Measurements from ENCODE around the gene CDC42SE2. TPM values are rescaled to one million over a fixed set of nuclear protein-coding genes. Genes with fewer than 3 reads are reported as not detected.
A peak's percentile ranks its signal among the peaks of the same experiment; 100 is the strongest.
"Not testable (repeated sequence)": the region's sequence is repeated elsewhere in the genome, so short reads cannot be mapped to it uniquely, and the experiment has no call there.

Gene CDC42SE2
- total RNA-seq, 2 experiments from 2014 or later: 68.3 to 99.6 TPM

DNA sequence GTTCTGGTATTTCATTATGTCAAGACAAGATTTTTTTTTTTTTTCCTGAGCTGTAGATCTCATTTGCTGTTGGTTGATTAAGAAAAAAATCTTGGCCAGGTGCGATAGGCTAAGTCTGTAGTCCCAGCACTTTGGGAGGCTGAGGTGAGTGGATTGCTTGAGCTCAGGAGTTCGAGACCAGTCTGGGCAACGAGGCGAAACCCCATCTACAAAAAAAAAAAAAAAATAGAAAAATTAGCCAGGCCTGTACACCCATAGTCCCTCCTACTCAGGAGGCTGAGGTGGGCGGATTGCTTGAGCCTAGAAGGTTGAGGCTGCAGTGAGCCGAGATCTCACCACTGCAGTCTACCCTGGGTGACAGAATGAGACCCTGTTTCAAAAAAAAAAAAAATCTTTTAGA lies 12.2 kb downstream of the CDC42SE2 start:
- H3K36me3 Mint-ChIP-seq (ENCODE audit: low read depth): peaks cover 44% of the 10 kb centered on the region
- H3K27ac Mint-ChIP-seq: peak overlapping the region; percentile 84
- no peak for ATAC-seq
- peak overlapping the region; percentile 30 for H3K4me3 Mint-ChIP-seq
- peak; percentile 50 for DNase-seq
- peaks cover 86% of the 10 kb centered on the region for H3K4me1 Mint-ChIP-seq
- POLR2A ChIA-PET: interaction anchor here (0.6 to 2.3 kb wide), 3 partner anchors 12 to 118 kb away, joined by 3 to 10 read pairs (median 4); partner anchors contain the start of gene CDC42SE2
- no peaks in the 10 kb centered on the region for H3K9me3 Mint-ChIP-seq (ENCODE audit: low read depth)
- intact Hi-C loops (cut with DNase I, micrococcal nuclease): no loop called here
- H3K27me3 Mint-ChIP-seq: no peaks in the 10 kb centered on the region
- CTCF ChIA-PET: interaction anchor here (0.7 to 3.1 kb wide), 3 partner anchors 11 to 113 kb away, joined by 3 to 33 read pairs (median 5); partner anchors contain the start of gene CDC42SE2

DNA sequence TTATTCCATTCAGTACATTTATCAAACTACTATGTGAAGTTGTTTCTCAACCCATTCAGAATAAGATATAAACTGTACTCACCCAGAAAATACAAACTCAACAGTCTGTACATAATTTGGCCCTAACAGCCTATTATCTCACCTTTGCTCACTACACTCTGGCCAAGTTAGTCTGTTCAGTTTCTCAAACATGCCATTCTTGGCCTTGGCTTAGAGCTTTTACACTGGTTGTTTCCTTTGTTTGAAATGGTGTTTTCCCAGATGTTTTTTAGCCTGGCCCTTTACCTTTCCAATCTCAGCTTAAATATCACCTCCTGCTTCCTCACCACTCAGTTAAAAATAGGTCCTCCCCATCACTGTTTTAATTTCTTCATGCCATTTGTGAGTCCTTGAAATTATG lies 13.6 kb downstream of the CDC42SE2 start:
- ATAC-seq: no peak
- Mint-ChIP-seq H3K27ac (peak overlapping the region; percentile 87), H3K4me3 (no peak overlapping the region), H3K4me1 (peaks cover 88% of the 10 kb centered on the region), H3K36me3 (ENCODE audit: low read depth) (peaks cover 46% of the 10 kb centered on the region), H3K9me3 (ENCODE audit: low read depth) (no peaks in the 10 kb centered on the region), H3K27me3 (no peaks in the 10 kb centered on the region)
- intact Hi-C loops (cut with DNase I, micrococcal nuclease): no loop called here
- CTCF ChIA-PET: interaction anchor here (1.5 to 5.2 kb wide), 2 partner anchors 13 to 137 kb away, joined by 4 to 31 read pairs; partner anchors contain the start of gene CDC42SE2
- no peak for DNase-seq
- POLR2A ChIA-PET: interaction anchor here (0.6 to 1.7 kb wide), 2 partner anchors 13 to 15 kb away, joined by 9 read pairs; partner anchors contain the start of gene CDC42SE2

DNA sequence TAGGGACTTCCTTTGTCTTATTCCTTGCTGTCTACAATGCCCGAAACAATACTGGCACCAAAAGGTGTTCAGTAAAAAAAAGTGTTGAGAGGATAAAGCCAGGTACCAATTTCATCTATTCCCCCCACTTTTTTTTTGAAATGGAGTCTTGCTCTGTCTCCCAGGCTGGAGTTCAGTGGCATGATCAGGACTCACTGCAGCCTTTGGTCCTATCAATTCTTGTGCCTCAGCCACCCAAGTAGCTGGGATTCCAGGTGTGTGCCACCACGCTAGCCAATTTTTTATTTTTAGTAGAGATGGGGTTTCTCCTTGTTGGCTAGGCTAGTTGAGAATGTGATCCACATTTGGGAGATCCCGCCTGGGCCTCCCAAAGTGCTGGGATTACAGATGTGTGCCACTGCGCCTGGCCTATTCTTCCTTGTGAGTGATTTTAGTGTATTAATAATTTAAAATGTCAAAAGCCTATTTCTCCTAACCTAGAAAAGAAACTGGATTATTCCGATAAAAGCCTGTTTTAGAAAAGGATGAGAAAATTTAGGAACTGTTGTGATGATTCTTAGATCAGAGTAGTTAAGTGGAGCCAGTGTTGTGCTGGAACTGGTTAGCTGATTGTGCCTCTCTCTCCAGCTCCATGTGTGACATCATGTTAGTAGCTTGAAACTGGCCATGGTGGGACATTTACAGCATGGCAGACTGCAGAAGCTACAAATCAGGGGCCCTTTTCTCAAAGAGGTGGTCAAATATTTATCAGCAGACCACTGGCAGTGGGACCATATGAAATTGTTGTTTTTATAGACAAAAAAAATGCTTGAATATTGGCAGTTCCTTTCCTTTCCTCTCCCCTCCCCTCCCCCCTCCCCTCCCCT lies 14.3 kb downstream of the CDC42SE2 start:
- Mint-ChIP-seq H3K27me3 (no peaks in the 10 kb centered on the region), H3K27ac (peak overlapping the region; percentile 87), H3K4me1 (peaks cover 89% of the 10 kb centered on the region), H3K9me3 (ENCODE audit: low read depth) (no peaks in the 10 kb centered on the region), H3K36me3 (ENCODE audit: low read depth) (peaks cover 46% of the 10 kb centered on the region), H3K4me3 (peak overlapping the region; percentile 51)
- intact Hi-C loops (cut with DNase I, micrococcal nuclease): no loop called here
- ChIA-PET CTCF (interaction anchor here (0.7 to 5.2 kb wide), 3 partner anchors 13 to 137 kb away, joined by 3 to 31 read pairs (median 4); partner anchors contain the start of gene CDC42SE2), POLR2A (interaction anchor here (1.7 kb wide), 1 partner anchor 13 kb away, joined by 9 read pairs; the partner anchor contains the start of gene CDC42SE2)
- no peak for DNase-seq
- ATAC-seq: no peak

DNA sequence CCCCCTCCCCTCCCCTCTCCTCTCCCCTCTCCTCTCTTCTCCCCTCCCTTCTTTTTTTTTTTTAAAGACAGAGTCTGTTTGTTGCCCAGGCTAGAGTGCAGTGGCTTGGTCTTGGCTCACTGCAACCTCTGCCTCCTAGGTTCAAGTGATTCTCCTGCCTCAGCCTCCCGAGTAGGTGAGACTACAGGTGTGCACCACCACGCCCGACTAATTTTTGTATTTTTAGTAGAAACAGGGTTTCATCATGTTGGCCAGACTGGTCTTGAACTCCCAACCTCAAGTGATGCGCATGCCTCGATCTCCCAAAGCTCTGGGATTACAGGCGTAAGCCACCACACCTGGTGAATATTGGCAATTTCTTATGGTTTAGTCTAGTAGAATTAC lies 14.9 kb downstream of the CDC42SE2 start:
- not testable (repeated sequence) for H3K9me3 Mint-ChIP-seq (ENCODE audit: low read depth)

DNA sequence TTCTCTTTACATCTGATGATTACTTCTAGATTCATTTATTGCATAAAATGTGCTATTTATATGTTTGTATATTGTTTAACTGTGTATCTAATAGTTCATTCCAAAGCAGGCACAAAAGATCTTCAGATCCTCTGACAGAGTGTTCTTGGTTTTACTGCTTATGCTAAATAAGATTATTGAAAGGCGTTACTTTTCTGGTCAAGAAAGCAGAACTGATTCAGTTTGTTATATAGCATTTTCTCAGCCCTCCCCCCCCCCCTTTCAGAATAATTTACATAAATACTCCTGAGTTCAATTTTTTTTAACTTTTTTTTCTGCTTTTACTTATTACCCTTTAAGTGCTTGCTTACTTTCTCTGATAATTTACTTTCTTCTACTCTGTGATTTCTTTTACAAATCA lies 15.4 kb downstream of the CDC42SE2 start:
- peaks cover 93% of the 10 kb centered on the region for H3K4me1 Mint-ChIP-seq
- no peaks in the 10 kb centered on the region for H3K9me3 Mint-ChIP-seq (ENCODE audit: low read depth)
- intact Hi-C loops (cut with DNase I, micrococcal nuclease): no loop called here
- peak overlapping the region; percentile 95 for H3K27ac Mint-ChIP-seq
- peaks cover 49% of the 10 kb centered on the region for H3K36me3 Mint-ChIP-seq (ENCODE audit: low read depth)
- no peaks in the 10 kb centered on the region for H3K27me3 Mint-ChIP-seq
- CTCF ChIA-PET: interaction anchor here (1.0 to 5.2 kb wide), 2 partner anchors 14 to 102 kb away, joined by 3 to 31 read pairs; partner anchors contain the start of gene CDC42SE2
- no peak for ATAC-seq
- no peak for DNase-seq
- peak overlapping the region; percentile 74 for H3K4me3 Mint-ChIP-seq
- POLR2A ChIA-PET: no interaction called here

More for the DNA sequence above, 14.9 kb downstream of the CDC42SE2 start:
- Mint-ChIP-seq H3K27ac (peak overlapping the region; percentile 95), H3K4me3 (peak overlapping the region; percentile 51), H3K36me3 (ENCODE audit: low read depth) (peaks cover 51% of the 10 kb centered on the region), H3K4me1 (peaks cover 94% of the 10 kb centered on the region)
- ChIA-PET POLR2A (interaction anchor here (1.7 kb wide), 1 partner anchor 14 kb away, joined by 9 read pairs; the partner anchor contains the start of gene CDC42SE2), CTCF (interaction anchor here (5.2 kb wide), 1 partner anchor 14 kb away, joined by 31 read pairs; the partner anchor contains the start of gene CDC42SE2)
- intact Hi-C loops (cut with DNase I, micrococcal nuclease); DNase-seq; ATAC-seq; H3K27me3 Mint-ChIP-seq: not testable (repeated sequence)

DNA sequence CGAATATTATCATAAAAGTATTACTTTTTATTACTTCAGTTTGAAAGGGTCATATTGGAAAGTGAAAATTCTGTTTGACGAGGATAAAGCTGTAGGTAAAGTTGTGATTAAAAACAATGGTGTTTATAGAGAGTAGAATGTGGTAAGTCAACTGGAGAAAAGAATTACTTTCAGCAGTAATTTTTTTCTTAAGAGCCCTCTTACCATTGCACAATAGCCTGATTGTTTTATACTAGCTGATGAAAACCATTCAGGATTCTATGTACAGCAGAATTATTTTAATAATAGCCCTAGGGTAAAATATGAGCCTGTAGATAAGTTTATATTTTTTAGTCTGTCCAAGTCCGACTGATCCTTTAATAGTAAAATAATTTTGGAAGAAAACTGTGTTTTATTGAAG lies 16.6 kb downstream of the CDC42SE2 start:
- ATAC-seq: no peak
- DNase-seq: no peak
- Mint-ChIP-seq H3K4me1 (peaks cover 92% of the 10 kb centered on the region), H3K9me3 (ENCODE audit: low read depth) (no peaks in the 10 kb centered on the region), H3K27me3 (no peaks in the 10 kb centered on the region), H3K4me3 (peak overlapping the region; percentile 74), H3K27ac (peak overlapping the region; percentile 95), H3K36me3 (ENCODE audit: low read depth) (peaks cover 45% of the 10 kb centered on the region)
- intact Hi-C loops (cut with DNase I, micrococcal nuclease): loop anchor here (2.0 to 5.0 kb wide), 5 partner anchors 16 to 257 kb away; partner anchors contain the start of gene CDC42SE2 (in 1 of the 2)
- POLR2A ChIA-PET: interaction anchor here (0.5 to 1.5 kb wide), 10 partner anchors 8 to 115 kb away, joined by 3 to 10 read pairs (median 4); partner anchors contain the start of gene CDC42SE2
- CTCF ChIA-PET: interaction anchor here (0.5 to 5.2 kb wide), 13 partner anchors 8 to 284 kb away, joined by 3 to 31 read pairs (median 4); partner anchors contain the start of gene CDC42SE2

DNA sequence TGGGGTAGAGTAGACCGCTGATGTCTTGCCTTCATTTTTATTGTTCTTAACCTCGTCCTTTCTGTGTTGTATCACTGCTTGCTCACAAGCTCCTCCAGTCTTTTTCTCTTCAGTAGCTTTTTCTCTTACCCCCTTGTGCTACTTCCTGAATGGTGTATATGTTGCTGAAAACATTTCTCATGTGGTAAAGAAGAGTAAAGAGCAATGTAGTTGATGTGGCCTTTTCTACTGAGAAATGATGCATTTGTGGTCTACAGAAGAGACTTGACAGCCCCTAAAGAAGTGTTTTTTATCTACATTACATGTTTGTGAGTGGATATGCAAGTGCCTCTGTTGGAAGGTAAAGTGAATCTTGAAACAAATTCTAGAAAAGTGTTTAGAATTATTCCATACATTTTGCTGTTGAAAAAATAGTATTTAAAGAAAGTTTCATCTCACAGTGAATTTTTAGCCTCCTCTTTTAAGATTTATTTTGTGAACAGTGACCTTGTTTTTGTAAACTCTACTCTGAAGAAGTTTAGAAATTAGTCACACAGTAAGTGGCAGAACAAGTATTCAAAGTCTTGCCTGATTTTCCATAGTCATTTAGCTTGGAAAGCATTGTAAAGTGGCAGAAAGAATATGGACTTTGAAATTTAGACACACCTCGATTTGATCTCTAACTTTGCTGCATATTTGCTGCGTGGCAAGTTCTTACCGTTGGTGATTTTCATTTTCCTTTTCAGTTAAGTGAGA lies 17.4 kb downstream of the CDC42SE2 start:
- no peaks in the 10 kb centered on the region for H3K9me3 Mint-ChIP-seq (ENCODE audit: low read depth)
- intact Hi-C loops (cut with DNase I, micrococcal nuclease): loop anchor here (1.0 to 5.0 kb wide), 9 partner anchors 8 to 256 kb away; partner anchors contain the start of gene CDC42SE2 (in 2 of the 2)
- peaks cover 90% of the 10 kb centered on the region for H3K4me1 Mint-ChIP-seq
- peak overlapping the region; percentile 74 for H3K4me3 Mint-ChIP-seq
- ChIA-PET CTCF (interaction anchor here (0.5 to 5.2 kb wide), 11 partner anchors 9 to 285 kb away, joined by 3 to 31 read pairs (median 4); partner anchors contain the start of gene CDC42SE2), POLR2A (interaction anchor here (0.5 to 1.5 kb wide), 11 partner anchors 9 to 116 kb away, joined by 3 to 10 read pairs (median 4); partner anchors contain the start of gene CDC42SE2)
- ATAC-seq (peak; percentile 78), DNase-seq (no peak)
- H3K36me3 Mint-ChIP-seq (ENCODE audit: low read depth): peaks cover 42% of the 10 kb centered on the region
- peak overlapping the region; percentile 95 for H3K27ac Mint-ChIP-seq
- H3K27me3 Mint-ChIP-seq: no peaks in the 10 kb centered on the region

DNA sequence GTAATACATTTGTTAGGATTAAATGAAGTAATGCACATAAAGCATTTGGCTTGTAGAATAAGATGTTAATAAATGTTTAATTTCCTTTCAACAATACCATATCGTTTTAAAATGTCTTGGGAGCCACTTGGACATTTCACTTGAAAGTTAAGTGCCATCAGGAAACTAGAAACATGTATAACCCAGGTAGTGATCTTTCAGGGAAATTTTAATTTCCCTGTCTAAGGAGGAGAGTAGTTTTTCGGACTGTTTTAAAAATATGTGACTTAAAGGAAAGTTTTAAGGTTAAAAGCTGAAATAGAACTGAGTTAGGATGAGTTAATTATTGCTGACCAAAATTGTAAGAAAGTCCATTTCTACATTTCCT lies 18.0 kb downstream of the CDC42SE2 start:
- CTCF ChIA-PET: interaction anchor here (1.2 to 5.2 kb wide), 5 partner anchors 10 to 102 kb away, joined by 3 to 31 read pairs (median 6); partner anchors contain the start of gene CDC42SE2
- DNase-seq: no peak
- Mint-ChIP-seq H3K4me1 (peaks cover 91% of the 10 kb centered on the region), H3K27ac (peak overlapping the region; percentile 95), H3K36me3 (ENCODE audit: low read depth) (peaks cover 44% of the 10 kb centered on the region), H3K27me3 (no peaks in the 10 kb centered on the region), H3K9me3 (ENCODE audit: low read depth) (no peaks in the 10 kb centered on the region), H3K4me3 (peak overlapping the region; percentile 74)
- POLR2A ChIA-PET: interaction anchor here (0.6 to 1.5 kb wide), 3 partner anchors 8 to 18 kb away, joined by 3 to 10 read pairs (median 6); partner anchors contain the start of gene CDC42SE2
- intact Hi-C loops (cut with DNase I, micrococcal nuclease): loop anchor here (1.0 to 5.0 kb wide), 9 partner anchors 7 to 255 kb away; partner anchors contain the start of gene CDC42SE2 (in 2 of the 2)
- no peak for ATAC-seq

DNA sequence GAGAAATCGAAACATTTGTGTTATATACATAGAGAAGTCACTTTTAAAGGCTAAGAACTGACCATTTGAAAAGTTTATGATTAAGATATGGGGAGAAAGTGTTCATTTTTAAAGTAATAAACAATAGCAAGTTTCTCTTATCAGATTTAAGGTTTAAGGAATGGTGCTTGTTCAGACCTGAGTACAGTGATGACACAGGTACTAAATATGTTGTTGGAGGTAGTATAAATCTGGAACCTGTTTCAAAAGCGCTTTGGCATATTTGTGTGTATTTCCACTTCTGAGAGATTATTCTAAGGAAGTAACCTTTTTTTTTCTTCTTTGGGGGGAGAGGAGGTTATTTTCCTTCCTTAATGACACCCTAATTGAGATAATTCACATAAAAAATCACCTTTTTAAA lies 18.4 kb downstream of the CDC42SE2 start:
- peak overlapping the region; percentile 74 for H3K4me3 Mint-ChIP-seq
- DNase-seq (no peak), ATAC-seq (no peak)
- no peaks in the 10 kb centered on the region for H3K27me3 Mint-ChIP-seq
- ChIA-PET CTCF (interaction anchor here (1.7 to 5.2 kb wide), 2 partner anchors 17 to 96 kb away, joined by 3 to 31 read pairs; partner anchors contain the start of gene CDC42SE2), POLR2A (interaction anchor here (0.6 kb wide), 1 partner anchor 114 kb away, joined by 4 read pairs; no protein-coding TSS in a partner anchor)
- H3K4me1 Mint-ChIP-seq: peaks cover 90% of the 10 kb centered on the region
- H3K9me3 Mint-ChIP-seq (ENCODE audit: low read depth): no peaks in the 10 kb centered on the region
- H3K27ac Mint-ChIP-seq: peak overlapping the region; percentile 95
- peaks cover 42% of the 10 kb centered on the region for H3K36me3 Mint-ChIP-seq (ENCODE audit: low read depth)
- intact Hi-C loops (cut with DNase I, micrococcal nuclease): loop anchor here in 1 of 2 experiments (5.0 kb wide), 1 partner anchor 255 kb away; no protein-coding TSS in a partner anchor

DNA sequence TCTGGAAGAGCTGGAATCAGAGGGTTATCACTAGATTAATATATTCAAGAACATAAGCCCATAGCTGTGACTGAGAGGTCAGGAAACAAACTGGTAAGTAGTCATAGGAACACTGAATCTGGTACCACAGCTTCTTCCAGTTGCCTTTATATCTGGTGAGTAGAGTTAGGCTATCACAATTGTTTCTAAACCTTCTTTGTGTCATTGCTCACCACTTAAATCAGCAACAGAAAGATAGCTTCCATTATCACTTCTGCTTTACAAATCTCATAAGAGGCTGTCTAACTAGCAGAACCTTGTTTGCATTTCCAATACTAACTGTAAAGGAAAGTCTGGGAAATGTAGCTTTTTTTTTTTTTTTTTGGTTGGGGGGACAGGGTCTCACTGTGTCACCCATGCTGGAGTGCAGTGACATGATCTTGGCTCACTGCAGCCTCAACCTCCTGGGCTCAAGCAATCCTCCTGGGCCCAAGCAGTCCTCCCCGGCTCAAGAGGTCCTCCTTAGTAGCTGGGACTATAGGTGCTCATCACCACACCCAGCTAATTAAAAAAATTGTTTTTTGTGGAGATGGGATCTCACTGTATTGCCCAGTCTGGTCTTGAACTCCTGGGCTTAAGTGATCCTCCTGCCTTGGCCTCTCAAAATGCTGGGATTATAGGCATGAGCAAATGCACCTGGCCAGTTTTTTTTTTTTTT lies 22.0 kb downstream of the CDC42SE2 start:
- Mint-ChIP-seq H3K4me3 (no peak overlapping the region), H3K4me1 (peaks cover 84% of the 10 kb centered on the region), H3K27me3 (no peaks in the 10 kb centered on the region), H3K36me3 (ENCODE audit: low read depth) (peaks cover 38% of the 10 kb centered on the region), H3K27ac (peak overlapping the region; percentile 88), H3K9me3 (ENCODE audit: low read depth) (no peaks in the 10 kb centered on the region)
- DNase-seq (no peak), ATAC-seq (peak; percentile 33)
- ChIA-PET CTCF (interaction anchor here (1.0 to 1.9 kb wide), 9 partner anchors 10 to 96 kb away, joined by 3 to 12 read pairs (median 5); no protein-coding TSS in a partner anchor), POLR2A (interaction anchor here (0.6 to 1.7 kb wide), 7 partner anchors 13 to 91 kb away, joined by 3 to 8 read pairs (median 6); partner anchors contain the start of gene CDC42SE2)
- intact Hi-C loops (cut with DNase I, micrococcal nuclease): no loop called here
